ENCODE results near the gene ST7L. TPM values are rescaled to one million over a fixed set of nuclear protein-coding genes. Genes with fewer than 3 reads are reported as not detected.
A peak's percentile ranks its signal among the peaks of the same experiment; 100 is the strongest.
"Not testable (repeated sequence)": the region's sequence is repeated elsewhere in the genome, so short reads cannot be mapped to it uniquely, and the experiment has no call there.

ST7L gene
- total RNA-seq, 1 experiment from 2014 or later: 17.5 TPM

GRCh38 chr1:112643080-112643479, 24.1 kb upstream of the ST7L start:
- no peak overlapping the region for H3K27ac ChIP-seq (ENCODE audit: low read length)
- no peak overlapping the region for H3K4me3 ChIP-seq (ENCODE audit: low read length)
- H4K20me1 ChIP-seq (ENCODE audit: low read length): peaks cover 36% of the 10 kb centered on the region; the same call in 1 of the 2 replicates
- no peak overlapping the region for H2AFZ ChIP-seq (ENCODE audit: low read length)
- CTCF ChIA-PET: no interaction called here
- no peaks in the 10 kb centered on the region for H3K27me3 ChIP-seq (ENCODE audit: low read length)
- H3K9me2 ChIP-seq (replicated peaks; ENCODE audit: low read length): no peaks in the 10 kb centered on the region
- H3K9ac ChIP-seq (ENCODE audit: low read length): no peak overlapping the region
- peaks cover under 1% of the 10 kb centered on the region; the same call in 1 of the 2 replicates for H3K4me1 ChIP-seq (ENCODE audit: insufficient read depth, low read length)
- TF ChIP-seq EZH2phosphoT487 (IDR thresholded peaks at IDR 0.05; ENCODE audit: borderline replicate concordance, low read length) (no peak), EZH2 (IDR thresholded peaks at IDR 0.05; ENCODE audit: low read length, unreplicated experiment) (no peak), CTCF (conservative IDR thresholded peaks at IDR 0.05; ENCODE audit: low read depth, low read length) (no peak)
- H3F3A ChIP-seq (ENCODE audit: low read length, unreplicated experiment): no peaks in the 10 kb centered on the region
- no peaks in the 10 kb centered on the region for H3K9me3 ChIP-seq (ENCODE audit: low read length)
- ATAC-seq: no peak
- no peak overlapping the region for H3K4me2 ChIP-seq (ENCODE audit: low read length)
- DNase-seq: no peak
- POLR2A ChIA-PET (ENCODE audit: unreplicated experiment): no interaction called here
- BruUV-seq (replicated peaks): no TSS peak
- H3K79me2 ChIP-seq (ENCODE audit: low read length): peaks cover 84% of the 10 kb centered on the region
- H3K36me3 ChIP-seq (ENCODE audit: low read depth, low read length): peaks cover 16% of the 10 kb centered on the region
- intact Hi-C loops (cut with micrococcal nuclease): no loop called here

GRCh38 chr1:112640437-112640836, 21.5 kb upstream of the ST7L start:
- ATAC-seq; H3K9me2 ChIP-seq (replicated peaks; ENCODE audit: low read length); intact Hi-C loops (cut with micrococcal nuclease); CTCF ChIA-PET; H3F3A ChIP-seq (ENCODE audit: low read length, unreplicated experiment); H3K4me2 ChIP-seq (ENCODE audit: low read length); DNase-seq; H3K27ac ChIP-seq (ENCODE audit: low read length); BruUV-seq (replicated peaks); H3K4me3 ChIP-seq (ENCODE audit: low read length); H3K36me3 ChIP-seq (ENCODE audit: low read depth, low read length); POLR2A ChIA-PET (ENCODE audit: unreplicated experiment); H3K27me3 ChIP-seq (ENCODE audit: low read length); H2AFZ ChIP-seq (ENCODE audit: low read length); H3K9me3 ChIP-seq (ENCODE audit: low read length); H3K9ac ChIP-seq (ENCODE audit: low read length): not testable (repeated sequence)
- peaks cover 39% of the 10 kb centered on the region for H4K20me1 ChIP-seq (ENCODE audit: low read length)
- peaks cover 84% of the 10 kb centered on the region for H3K79me2 ChIP-seq (ENCODE audit: low read length)
- H3K4me1 ChIP-seq (ENCODE audit: insufficient read depth, low read length): peaks cover 24% of the 10 kb centered on the region

- peak; percentile 25; the same call in 1 of the 2 replicates for ATAC-seq
- intact Hi-C loops (cut with micrococcal nuclease): loop anchor here (5.0 kb wide), 1 partner anchor 34 kb away; the partner anchor contains the start of gene MOV10
- POLR2A ChIA-PET (ENCODE audit: unreplicated experiment): no interaction called here
- H4K20me1 ChIP-seq (ENCODE audit: low read length): peaks cover 56% of the 10 kb centered on the region
- TF ChIP-seq EZH2phosphoT487 (IDR thresholded peaks at IDR 0.05; ENCODE audit: borderline replicate concordance, low read length) (no peak), CTCF (conservative IDR thresholded peaks at IDR 0.05; ENCODE audit: low read depth, low read length) (no peak), EZH2 (IDR thresholded peaks at IDR 0.05; ENCODE audit: low read length, unreplicated experiment) (no peak)
- no peaks in the 10 kb centered on the region for H3K9me3 ChIP-seq (ENCODE audit: low read length)
- no peaks in the 10 kb centered on the region for H3K9me2 ChIP-seq (replicated peaks; ENCODE audit: low read length)
- H3K4me2 ChIP-seq (ENCODE audit: low read length): no peak overlapping the region
- H3K27me3 ChIP-seq (ENCODE audit: low read length): no peaks in the 10 kb centered on the region
- no peak overlapping the region for H2AFZ ChIP-seq (ENCODE audit: low read length)
- CTCF ChIA-PET: no interaction called here
- H3K79me2 ChIP-seq (ENCODE audit: low read length): peaks cover 84% of the 10 kb centered on the region
- H3K9ac ChIP-seq (ENCODE audit: low read length): no peak overlapping the region
- DNase-seq: peak; percentile 6
- no peak overlapping the region for H3K4me3 ChIP-seq (ENCODE audit: low read length)
- no peak overlapping the region for H3K27ac ChIP-seq (ENCODE audit: low read length)
- no TSS peak for BruUV-seq (replicated peaks)
- peaks cover 8% of the 10 kb centered on the region for H3F3A ChIP-seq (ENCODE audit: low read length, unreplicated experiment)
- peaks cover 28% of the 10 kb centered on the region for H3K4me1 ChIP-seq (ENCODE audit: insufficient read depth, low read length)
- H3K36me3 ChIP-seq (ENCODE audit: low read depth, low read length): peaks cover 3% of the 10 kb centered on the region; the same call in 1 of the 2 replicates
Measured at GRCh38 chr1:112638110-112638428, 19.1 kb upstream of the ST7L start.

Measured in PC-3 (cell line).